GM20000 (cell line): ENCODE measurements around the gene APOL1.

Experiments used
- DNase-seq: peaks from one replicate; pipeline ENCODE4 v3.0.0; 2012; ENCODE audit warnings: low spot score
- TF ChIP-seq, protein P1 (sequence below): IDR thresholded peaks from 2 replicates; pipeline ENCODE4 v1.5.1; 2012; ENCODE audit warnings: mild to moderate bottlenecking, control low read depth; ENCODE audit errors: extremely low read depth, missing control alignments

APOL1 gene

GRCh38 chr22:36281781-36282327 lies 28.9 kb downstream of the APOL1 start:
- TF ChIP-seq, protein P1, sequence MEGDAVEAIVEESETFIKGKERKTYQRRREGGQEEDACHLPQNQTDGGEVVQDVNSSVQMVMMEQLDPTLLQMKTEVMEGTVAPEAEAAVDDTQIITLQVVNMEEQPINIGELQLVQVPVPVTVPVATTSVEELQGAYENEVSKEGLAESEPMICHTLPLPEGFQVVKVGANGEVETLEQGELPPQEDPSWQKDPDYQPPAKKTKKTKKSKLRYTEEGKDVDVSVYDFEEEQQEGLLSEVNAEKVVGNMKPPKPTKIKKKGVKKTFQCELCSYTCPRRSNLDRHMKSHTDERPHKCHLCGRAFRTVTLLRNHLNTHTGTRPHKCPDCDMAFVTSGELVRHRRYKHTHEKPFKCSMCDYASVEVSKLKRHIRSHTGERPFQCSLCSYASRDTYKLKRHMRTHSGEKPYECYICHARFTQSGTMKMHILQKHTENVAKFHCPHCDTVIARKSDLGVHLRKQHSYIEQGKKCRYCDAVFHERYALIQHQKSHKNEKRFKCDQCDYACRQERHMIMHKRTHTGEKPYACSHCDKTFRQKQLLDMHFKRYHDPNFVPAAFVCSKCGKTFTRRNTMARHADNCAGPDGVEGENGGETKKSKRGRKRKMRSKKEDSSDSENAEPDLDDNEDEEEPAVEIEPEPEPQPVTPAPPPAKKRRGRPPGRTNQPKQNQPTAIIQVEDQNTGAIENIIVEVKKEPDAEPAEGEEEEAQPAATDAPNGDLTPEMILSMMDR, result no peak
- no peak for DNase-seq

GRCh38 chr22:36282328-36282831 lies 29.4 kb downstream of the APOL1 start:
- TF ChIP-seq, protein P1, result no peak
- DNase-seq, result peak; percentile 9

- DNase-seq, result peak; percentile 14
These were observed 31.2 kb downstream of the APOL1 start for GRCh38 chr22:36284171-36284571.

DNA sequence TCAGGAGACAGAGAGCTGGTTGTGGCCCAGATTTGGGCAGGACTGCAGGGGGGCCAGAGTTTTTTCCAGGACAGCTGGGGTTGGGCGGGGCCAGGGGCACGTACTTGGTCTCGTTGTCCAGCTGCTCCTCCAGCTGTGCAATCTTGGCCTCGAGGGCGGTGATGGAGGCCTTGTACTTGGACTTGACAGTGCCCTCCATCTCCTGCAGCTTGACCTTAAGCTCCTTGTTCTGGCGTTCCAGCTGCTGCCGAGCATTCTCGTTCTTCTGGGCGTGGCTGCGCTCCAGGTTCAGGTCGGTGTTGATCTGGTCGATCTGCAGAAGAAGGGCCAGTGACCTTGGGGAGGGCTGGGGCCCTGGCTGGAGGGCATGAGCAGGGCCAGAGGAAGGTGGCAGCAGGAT lies 32.1 kb downstream of the APOL1 start:
- DNase-seq, result peak; percentile 16
- TF ChIP-seq, protein P1, result no peak

More at GRCh38 chr22:36284171-36284571, 31.2 kb downstream of the APOL1 start:
- TF ChIP-seq, protein P1, result no peak

- TF ChIP-seq, protein P1, result no peak
These were observed 32.6 kb downstream of the APOL1 start for GRCh38 chr22:36285545-36285944.

DNA sequence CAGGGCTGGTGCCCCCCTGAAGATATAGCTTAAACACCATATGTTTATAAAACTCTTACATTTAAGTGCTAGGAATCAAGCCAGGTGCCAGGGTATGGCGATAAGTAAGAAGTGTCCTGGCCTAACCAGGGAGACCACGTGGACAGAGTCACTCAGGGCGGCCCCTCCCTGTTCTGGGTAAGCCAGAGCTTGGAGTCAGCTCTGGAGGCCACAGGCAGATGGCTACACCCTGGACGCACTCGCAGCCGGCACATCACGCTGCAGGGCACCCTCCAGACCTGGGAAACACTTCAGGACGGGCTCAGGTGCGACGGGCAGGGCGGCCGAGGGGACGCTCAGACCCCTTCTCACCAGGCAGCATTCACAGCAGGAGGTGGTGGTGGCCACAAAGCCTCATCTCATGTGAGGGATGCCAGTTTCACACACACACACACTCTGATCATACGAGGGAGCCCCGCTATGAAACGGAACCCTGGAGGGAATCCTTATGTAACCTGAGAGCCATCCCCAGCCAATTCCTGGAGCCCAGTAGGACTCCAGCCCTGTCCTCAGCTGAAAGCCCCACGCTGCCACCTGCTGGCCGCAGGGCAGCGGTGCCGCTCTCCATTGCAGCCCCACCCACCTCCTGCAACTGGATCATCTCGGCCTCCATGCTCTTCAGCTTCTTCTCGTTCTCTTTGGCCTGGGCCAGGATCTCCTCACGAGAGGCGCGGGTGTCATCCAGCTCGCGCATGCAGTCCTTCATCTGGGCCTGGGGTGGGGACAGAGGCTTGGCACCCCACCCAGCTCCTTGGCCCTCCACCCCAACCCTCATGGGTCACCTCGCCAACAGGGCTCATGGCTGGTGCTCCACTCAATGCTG lies 33.4 kb downstream of the APOL1 start:
- DNase-seq, result peak; percentile 85

More at GRCh38 chr22:36285545-36285944, 32.6 kb downstream of the APOL1 start:
- DNase-seq, result no peak

More for the DNA sequence above, 33.4 kb downstream of the APOL1 start:
- TF ChIP-seq, protein P1, result peak; percentile 91
